NCI-H524 (cell line): ENCODE data around the gene ZSCAN20.

Experiments
- DNase-seq, 2 experiments: peaks; one replicate each; lab custom pipeline; 2025; lab: John Stamatoyannopoulos, UW

The ZSCAN20 gene

GRCh38 chr1:33535334-33535733 is 62.9 kb downstream of the ZSCAN20 start:
- DNase-seq, result no peak

- DNase-seq, result no peak
Measured at GRCh38 chr1:33537885-33538284, 65.4 kb downstream of the ZSCAN20 start.

GRCh38 chr1:33541966-33542365 is 69.5 kb downstream of the ZSCAN20 start:
- no peak for DNase-seq
